ENCODE data around the gene RETREG2.

RETREG2 gene

GRCh38 chr2:219213486-219214071, 35.5 kb downstream of the RETREG2 start:
- Mint-ChIP-seq H3K9me3 (no peaks in the 10 kb centered on the region), H3K27me3 (ENCODE audit: low read depth) (no peaks in the 10 kb centered on the region), H3K4me3 (no peak overlapping the region), H3K4me1 (peaks cover 17% of the 10 kb centered on the region), H3K36me3 (ENCODE audit: low read depth) (peaks cover 39% of the 10 kb centered on the region), H3K27ac (no peak overlapping the region)
- TF ChIP-seq CTCF (IDR thresholded peaks at IDR 0.05; ENCODE audit: unreplicated experiment in 3 of 3), result no peak

- TF ChIP-seq CTCF (IDR thresholded peaks at IDR 0.05; ENCODE audit: unreplicated experiment in 3 of 3), result no peak
- peaks cover 36% of the 10 kb centered on the region for H3K36me3 Mint-ChIP-seq (ENCODE audit: low read depth)
- H3K9me3 Mint-ChIP-seq, result no peaks in the 10 kb centered on the region
- peaks cover 21% of the 10 kb centered on the region for H3K4me1 Mint-ChIP-seq
- peak overlapping the region in 1 of 3 experiments; percentile 92 for H3K27ac Mint-ChIP-seq
- H3K27me3 Mint-ChIP-seq (ENCODE audit: low read depth), result no peaks in the 10 kb centered on the region
- H3K4me3 Mint-ChIP-seq, result no peak overlapping the region
Observed at GRCh38 chr2:219214141-219214540, 36.1 kb downstream of the RETREG2 start.

GRCh38 chr2:219214786-219215185, 36.7 kb downstream of the RETREG2 start:
- no peak for TF ChIP-seq CTCF (IDR thresholded peaks at IDR 0.05; ENCODE audit: unreplicated experiment in 3 of 3)
- Mint-ChIP-seq H3K9me3 (no peaks in the 10 kb centered on the region), H3K4me3 (peak overlapping the region; percentile 33 to 43 (median 39)), H3K27ac (peak overlapping the region in 1 of 3 experiments; percentile 92), H3K36me3 (ENCODE audit: low read depth) (peaks cover 36% of the 10 kb centered on the region), H3K27me3 (ENCODE audit: low read depth) (no peaks in the 10 kb centered on the region), H3K4me1 (peaks cover 27% of the 10 kb centered on the region)

- peak overlapping the region in 1 of 3 experiments; percentile 31 for H3K4me3 Mint-ChIP-seq
- TF ChIP-seq CTCF (IDR thresholded peaks at IDR 0.05; ENCODE audit: unreplicated experiment in 3 of 3), result no peak
- H3K36me3 Mint-ChIP-seq (ENCODE audit: low read depth), result peaks cover 28% of the 10 kb centered on the region
- H3K27ac Mint-ChIP-seq, result peak overlapping the region in 1 of 3 experiments; percentile 92
- H3K27me3 Mint-ChIP-seq (ENCODE audit: low read depth), result no peaks in the 10 kb centered on the region
- H3K9me3 Mint-ChIP-seq, result no peaks in the 10 kb centered on the region
- peaks cover 28% of the 10 kb centered on the region for H3K4me1 Mint-ChIP-seq
Observed at GRCh38 chr2:219215871-219216534, 37.9 kb downstream of the RETREG2 start.

GRCh38 chr2:219216535-219216915, 38.5 kb downstream of the RETREG2 start:
- Mint-ChIP-seq H3K27ac (peak overlapping the region in 2 of 3 experiments; percentile 48 to 84), H3K9me3 (no peaks in the 10 kb centered on the region), H3K4me1 (peaks cover 32% of the 10 kb centered on the region), H3K4me3 (peak overlapping the region; percentile 46 to 77 (median 65)), H3K27me3 (ENCODE audit: low read depth) (no peaks in the 10 kb centered on the region), H3K36me3 (ENCODE audit: low read depth) (peaks cover 30% of the 10 kb centered on the region)
- no peak for TF ChIP-seq CTCF (IDR thresholded peaks at IDR 0.05; ENCODE audit: unreplicated experiment in 3 of 3)

Data from nephron (organoid).